Dermis blood vessel endothelial cell (primary cell): Measurements from ENCODE around the gene HOMER2. TPM values are rescaled to one million over a fixed set of nuclear protein-coding genes. Genes with fewer than 3 reads are reported as not detected.
A peak's percentile ranks its signal among the peaks of the same experiment; 100 is the strongest.
"Not testable (repeated sequence)": the region's sequence is repeated elsewhere in the genome, so short reads cannot be mapped to it uniquely, and the experiment has no call there.

Experiments
- DNase-seq: peaks from one replicate; pipeline ENCODE4 v3.0.0; 2010
- total RNA-seq: library from RNA; depleted of rRNA; stranded (reverse); fragments of >200 nt; gene quantifications from 2 replicates; pipeline ENCODE4 v1.2.3, GENCODE V29; 2014

Gene HOMER2
- 0.42 and 1.7 TPM in 2 replicates for total RNA-seq

DNA sequence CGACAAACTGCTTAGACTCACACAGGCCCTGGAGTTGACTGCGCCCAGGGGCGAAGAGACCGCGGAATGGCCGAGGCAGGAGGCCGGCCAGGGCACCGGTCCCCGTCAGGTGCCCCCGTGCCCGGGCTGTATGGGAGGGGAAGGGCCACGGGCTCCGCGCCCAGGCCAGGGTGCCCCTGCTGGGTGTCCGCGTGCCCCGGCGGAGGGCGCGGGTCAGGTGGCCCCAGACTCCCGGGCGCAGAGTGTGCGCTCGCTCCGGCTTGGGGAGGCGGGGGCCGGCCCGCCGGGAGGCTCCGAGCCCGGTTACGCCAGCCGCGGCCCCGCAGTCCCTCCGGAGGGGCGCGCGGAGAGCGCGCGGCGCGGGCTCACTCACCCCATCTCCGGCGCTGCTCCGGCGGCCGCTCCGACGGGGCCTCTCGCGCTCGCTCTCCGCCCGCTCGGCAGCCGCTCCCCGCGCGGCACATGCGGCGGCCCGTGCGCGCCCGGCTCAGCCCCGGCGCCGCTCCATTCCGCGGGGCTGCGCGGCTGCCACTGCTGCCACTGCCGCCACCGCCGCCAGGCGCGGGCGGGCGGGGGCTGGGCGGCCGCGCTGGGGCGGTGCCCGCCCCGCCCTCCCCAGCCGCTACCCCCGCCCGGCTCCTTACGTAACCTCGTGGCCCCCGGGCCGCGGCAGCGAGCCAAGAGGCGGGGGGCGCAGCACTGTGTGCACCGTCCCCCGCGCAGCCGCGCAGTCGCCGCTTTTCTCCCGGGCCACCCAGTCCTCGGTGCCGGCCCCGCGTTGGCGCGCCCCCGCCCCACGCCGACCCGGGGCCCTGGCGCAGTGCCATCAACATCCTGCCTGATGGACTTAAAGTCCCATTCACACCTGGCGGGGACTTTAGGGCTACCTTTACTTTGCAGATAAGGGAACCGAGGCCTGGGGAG is at the start of gene HOMER2:
HOMER2 (minus strand) TSS at position 563 of the 924 bp plus-strand sequence; CDS start at position 378, 185 bp downstream.
- peak; percentile 15 for DNase-seq

DNA sequence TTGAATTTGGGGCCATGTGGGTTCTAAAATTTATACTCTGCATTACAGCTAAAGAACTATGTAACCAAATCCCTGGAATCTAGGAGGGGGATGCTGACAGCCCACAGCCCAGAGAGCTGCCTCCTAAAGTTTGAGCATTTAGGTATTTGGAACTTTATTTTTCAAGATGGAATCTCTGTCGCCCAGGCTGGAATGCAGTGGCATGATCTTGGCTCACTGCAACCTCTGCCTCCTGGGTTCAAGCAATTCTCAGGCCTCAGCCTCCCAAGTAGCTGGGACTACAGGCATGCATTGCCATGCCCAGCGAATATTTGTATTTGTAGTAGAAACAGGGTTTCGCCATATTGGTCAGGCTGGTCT is 48.1 kb upstream of the HOMER2 start:
- not testable (repeated sequence) for DNase-seq

GRCh38 chr15:82999905-83000671 is 47.6 kb upstream of the HOMER2 start:
- peak; percentile 71 for DNase-seq

GRCh38 chr15:82999426-82999825 is 46.9 kb upstream of the HOMER2 start:
- DNase-seq: no peak

GRCh38 chr15:82995938-82996337 is 43.4 kb upstream of the HOMER2 start:
- no peak for DNase-seq

DNA sequence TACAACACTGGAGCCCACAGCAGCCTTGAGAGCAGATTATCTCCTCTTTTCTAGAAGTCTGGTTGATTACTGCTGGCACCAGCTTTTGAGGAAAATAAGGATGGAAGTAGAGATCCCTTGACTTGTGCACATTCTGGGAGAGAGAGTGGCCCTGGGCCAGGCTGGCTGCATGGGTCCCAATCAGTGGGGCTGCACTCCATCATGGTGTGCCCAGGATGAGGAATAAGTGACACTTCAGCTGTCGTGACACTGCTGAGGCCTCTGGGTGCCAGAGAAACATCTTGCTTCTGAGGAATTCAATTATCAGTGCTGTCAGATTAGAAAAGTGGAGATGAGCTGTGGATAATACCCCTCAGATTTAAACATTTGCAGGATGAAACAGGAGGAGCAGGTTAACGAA is 42.6 kb upstream of the HOMER2 start:
- DNase-seq: no peak

DNA sequence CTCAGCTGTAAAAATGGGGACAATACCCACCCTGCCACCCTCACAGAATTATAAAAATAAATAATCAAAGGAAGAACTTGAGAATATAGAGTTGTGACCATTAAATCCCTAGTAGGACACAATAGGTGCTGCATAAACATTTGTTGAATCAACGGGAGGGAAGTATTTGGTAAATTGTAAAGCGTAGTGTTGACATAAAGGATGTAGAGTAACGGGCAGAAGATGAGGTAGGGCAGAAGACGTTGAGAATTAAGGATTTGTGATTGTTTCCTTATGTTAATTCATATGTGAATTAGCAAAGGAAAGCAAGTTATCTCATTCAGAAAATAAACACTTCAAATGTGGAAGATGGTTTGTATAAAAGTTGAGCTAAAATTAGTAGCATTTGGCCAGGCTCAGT is 40.6 kb upstream of the HOMER2 start:
- DNase-seq: no peak

GRCh38 chr15:82992436-82992998 is 40.0 kb upstream of the HOMER2 start:
- no peak for DNase-seq

DNA sequence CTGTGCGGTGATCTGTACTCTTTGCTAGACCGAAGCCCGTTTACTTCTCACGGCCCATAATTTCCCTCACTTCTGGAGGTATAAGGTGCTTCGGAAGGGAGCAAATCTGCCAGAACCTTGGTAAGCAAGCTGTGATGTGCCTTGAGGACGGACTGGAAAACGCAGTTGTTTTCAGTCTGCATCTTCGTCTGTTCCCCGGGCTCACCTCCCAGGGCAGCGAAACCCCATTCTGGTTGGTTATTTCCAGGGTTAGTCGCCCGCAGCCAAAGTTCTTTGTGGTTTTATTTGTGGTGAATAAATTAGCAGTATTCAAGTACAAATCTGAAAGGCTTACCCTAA is 33.9 kb upstream of the HOMER2 start:
- peak; percentile 48 for DNase-seq

DNA sequence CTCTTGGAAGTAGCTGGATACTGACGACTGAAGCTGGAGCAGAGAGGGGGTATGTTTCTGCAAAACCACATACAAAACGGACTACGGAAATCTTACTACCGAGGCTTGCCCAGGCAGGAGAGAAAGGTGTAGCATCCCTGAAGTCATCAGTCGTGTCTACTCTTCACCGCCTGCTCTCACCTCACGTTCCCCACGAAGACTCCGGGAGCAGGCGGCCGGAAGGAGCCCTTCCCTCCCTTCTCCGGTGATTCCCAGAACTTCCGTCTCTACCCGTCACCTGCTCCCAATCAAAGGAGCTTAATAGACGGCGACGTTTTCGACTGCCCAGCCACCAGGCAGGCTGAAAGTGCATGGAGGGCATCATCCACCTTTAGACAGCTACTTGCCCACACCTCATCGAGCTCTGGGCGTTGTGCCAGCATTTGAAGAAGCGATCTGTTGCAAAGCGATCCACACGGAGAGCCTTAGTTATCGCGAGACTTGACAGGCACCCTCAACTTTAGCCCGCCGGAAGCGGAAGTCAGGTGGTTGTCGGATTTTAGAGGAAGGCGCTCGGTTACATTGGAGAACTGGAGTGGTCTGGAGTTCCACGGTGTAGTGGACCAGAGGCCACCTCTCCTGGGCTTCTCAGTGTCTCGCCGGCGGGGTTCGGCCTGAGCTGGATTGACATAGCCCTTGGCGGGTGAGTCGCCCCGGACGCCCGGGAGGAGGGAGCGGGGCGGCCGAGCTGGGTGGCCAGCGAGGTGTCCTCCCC is 33.3 kb upstream of the HOMER2 start, which contains the start of gene RAMAC:
RAMAC (plus strand) TSS at position 523 of the 754 bp plus-strand sequence. CDS start 2,809 bp downstream, outside the sequence.
- peak; percentile 94 for DNase-seq

- no peak for DNase-seq
Observed at GRCh38 chr15:82980981-82981380, 28.5 kb upstream of the HOMER2 start.

- no peak for DNase-seq
Observed at GRCh38 chr15:82979726-82980125, 27.2 kb upstream of the HOMER2 start.

- no peak for DNase-seq
Observed at GRCh38 chr15:82978438-82978837, 25.9 kb upstream of the HOMER2 start.

DNA sequence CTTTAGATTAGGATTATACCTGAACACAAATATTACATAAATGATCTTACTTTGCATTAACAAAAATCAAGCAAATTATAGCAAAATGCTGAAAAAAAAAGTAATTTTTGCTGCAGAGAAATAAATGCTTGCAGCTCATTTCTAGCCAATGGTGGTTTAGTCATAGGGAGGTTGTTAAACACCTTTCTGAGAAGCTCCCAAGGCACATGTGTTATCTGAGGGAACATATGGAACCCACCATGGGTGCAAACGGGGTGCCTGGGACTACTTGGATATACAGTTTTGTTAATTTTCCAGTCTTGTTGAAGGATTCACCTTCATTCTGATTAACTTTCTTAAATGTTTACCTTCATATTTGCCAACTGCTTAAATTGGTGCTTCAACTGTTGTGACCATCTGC is 24.6 kb upstream of the HOMER2 start:
- no peak for DNase-seq

DNA sequence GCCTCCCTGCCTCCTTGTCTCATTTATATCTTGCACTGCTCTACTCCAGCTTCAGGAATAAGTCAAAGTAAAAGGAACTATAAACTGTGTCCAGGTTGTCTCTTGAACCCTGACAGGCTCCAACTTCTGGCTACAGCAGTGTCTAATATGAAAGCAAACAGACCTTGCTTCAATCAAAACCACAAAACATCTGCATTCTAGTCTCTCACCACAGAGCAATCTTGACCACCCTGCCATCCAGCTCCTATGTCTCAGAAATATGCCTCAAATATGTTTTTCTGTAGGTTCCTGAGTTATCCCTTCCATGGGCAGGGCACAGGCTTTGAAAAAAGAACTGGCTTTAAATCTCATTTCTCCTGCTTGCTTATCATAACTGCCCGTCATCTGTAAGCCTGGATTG is 20.5 kb upstream of the HOMER2 start:
- no peak for DNase-seq

DNA sequence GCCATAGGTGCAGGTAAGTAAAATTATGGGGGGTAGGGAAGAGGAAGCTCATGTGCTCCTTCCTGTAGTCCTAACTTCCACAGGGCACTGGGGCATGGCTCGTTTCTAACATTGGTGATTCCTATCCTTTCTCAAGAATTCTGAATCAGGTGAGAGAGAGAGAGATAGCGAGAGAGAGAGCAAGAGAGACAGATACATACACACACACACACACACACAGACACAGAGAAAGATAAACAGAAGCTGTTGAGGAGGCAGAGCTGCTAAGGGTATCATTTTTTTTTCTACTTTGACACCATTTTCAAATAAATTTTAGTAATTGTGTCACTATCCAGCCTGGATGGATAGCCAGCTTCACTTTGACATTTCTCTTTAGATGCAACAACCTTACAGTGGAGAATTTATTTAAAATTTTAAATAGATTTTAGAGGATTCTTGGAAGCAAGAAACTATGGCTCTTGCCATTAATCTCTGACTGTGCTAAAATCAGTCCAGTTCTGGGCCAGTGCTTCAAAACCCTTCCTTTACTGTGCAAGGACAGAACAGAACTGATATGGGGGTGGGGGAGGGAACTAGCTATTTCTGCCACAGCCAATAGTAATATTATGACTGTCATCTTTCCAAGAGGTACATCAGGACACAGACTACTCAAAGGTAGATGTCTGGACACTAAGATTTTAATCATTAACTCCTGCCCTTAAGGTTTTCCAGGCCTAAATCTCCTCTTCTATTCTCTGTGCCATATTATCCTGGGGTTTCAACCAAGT is 18.9 kb upstream of the HOMER2 start:
- no peak for DNase-seq

DNA sequence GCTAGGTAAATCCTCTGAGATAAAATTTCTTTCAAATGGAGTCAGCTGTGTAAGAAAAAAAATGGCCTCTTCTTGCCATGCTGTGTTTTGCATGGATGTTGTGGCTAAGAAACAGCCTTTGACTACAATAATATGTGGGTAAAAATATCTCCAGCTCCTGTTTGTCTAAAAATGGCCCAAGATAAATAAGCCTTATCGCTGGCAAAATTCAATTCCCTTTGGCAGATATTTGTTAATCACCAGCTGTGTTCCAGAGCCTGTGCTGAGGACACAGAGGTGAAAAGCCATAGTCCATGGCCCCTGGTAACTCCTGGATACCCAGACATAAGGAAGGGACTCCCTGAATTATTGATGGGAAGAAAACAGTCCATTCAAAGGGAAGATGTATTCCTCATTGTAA is 18.2 kb upstream of the HOMER2 start:
- no peak for DNase-seq

GRCh38 chr15:82970078-82970686 is 17.7 kb upstream of the HOMER2 start:
- DNase-seq: no peak

DNA sequence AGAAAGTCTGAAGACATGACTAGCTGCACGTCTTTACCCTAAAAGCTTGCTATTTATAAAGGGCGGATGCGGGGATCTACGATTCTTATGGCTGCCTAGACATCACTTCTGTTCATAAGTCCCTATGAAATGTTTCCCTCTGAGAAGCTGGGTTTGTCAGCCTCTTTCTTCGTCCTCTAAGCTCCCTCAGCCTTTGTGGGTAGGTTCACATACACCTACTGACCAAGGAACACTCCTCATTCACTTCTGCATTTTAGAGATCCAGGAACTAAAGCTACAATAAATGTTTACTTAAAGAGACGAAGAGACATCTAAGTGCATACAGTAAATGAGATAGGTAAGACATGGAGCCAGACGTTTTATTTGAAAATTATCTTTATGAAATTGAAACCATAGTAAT is 16.8 kb upstream of the HOMER2 start:
- DNase-seq: no peak

DNA sequence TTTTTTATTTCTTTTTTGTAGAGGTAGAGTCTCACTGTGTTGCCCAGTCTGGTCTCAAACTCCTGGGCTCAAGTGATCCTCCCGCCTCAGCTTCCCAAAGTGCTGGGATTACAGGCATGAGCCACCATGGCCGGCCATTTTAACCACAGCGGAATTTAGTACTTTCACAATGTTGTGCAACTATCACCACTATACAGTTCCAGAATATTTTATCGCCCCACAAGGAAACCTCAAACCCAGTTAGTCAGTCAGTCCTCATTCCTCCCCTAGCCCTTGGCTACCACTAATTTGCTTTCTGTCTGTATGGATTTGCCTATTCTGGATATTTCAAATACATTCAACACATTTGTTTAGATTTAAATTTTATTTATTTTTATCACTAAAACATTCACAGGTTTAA is 15.5 kb upstream of the HOMER2 start:
- no peak for DNase-seq

- DNase-seq: no peak
Observed at GRCh38 chr15:82966671-82967071, 14.2 kb upstream of the HOMER2 start.
